ENCODE data around the gene CBS. TPM values are rescaled to one million over a fixed set of nuclear protein-coding genes. Genes with fewer than 3 reads are reported as not detected.
A peak's percentile ranks its signal among the peaks of the same experiment; 100 is the strongest.
"Not testable (repeated sequence)": the region's sequence is repeated elsewhere in the genome, so short reads cannot be mapped to it uniquely, and the experiment has no call there.

CBS gene
- total RNA-seq, 1 donor from 2014 or later: 232 TPM

DNA sequence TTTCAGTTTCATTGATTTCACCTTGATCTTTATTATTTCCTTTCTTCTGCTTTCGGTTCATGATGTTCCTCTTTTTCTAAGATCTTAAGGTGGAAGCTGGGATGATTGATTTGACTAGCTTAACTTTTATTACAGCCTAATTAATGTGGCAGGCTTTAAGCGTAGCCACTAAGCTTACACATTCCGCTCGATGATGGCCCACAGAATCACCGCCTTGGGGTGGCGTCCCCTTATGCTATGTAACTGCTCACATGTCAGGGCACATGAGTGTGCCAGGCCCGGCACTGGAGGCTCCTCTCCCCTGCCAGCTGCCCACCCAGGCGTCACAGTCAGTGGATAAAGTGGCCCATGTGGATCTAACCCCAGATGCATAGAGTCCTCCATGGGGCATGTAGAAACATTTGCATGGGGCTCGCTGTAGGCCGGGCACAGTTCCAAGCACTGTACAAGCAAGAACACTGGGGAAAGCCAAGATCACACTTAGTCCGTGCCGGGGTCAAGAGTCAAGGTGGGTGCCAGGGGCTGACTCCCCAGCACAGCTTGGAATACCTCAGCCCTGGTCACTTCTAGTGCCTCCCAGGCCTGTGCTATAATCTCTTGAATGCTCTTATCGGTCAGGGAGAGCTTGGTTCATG lies 59.6 kb downstream of the CBS start:
- no peak for DNase-seq
- H3K27me3 Mint-ChIP-seq (ENCODE audit: unreplicated experiment): no peaks in the 10 kb centered on the region
- no peak overlapping the region for H3K27ac Mint-ChIP-seq (ENCODE audit: unreplicated experiment)
- H3K36me3 Mint-ChIP-seq (ENCODE audit: unreplicated experiment): no peaks in the 10 kb centered on the region
- no peak for TF ChIP-seq CTCF (IDR thresholded peaks at IDR 0.05; ENCODE audit: partially characterized antibody, unreplicated experiment)
- H3K4me1 Mint-ChIP-seq (ENCODE audit: low read depth, unreplicated experiment): peaks cover 3% of the 10 kb centered on the region
- H3K9me3 Mint-ChIP-seq (ENCODE audit: unreplicated experiment): peaks cover 2% of the 10 kb centered on the region
- H3K4me3 Mint-ChIP-seq (ENCODE audit: unreplicated experiment): no peak overlapping the region

- H3K4me3 Mint-ChIP-seq (ENCODE audit: unreplicated experiment): no peak overlapping the region
- H3K27ac Mint-ChIP-seq (ENCODE audit: unreplicated experiment): no peak overlapping the region
Measured at GRCh38 chr21:43012596-43012995, 63.0 kb downstream of the CBS start.

GRCh38 chr21:43006874-43007208 lies 68.8 kb downstream of the CBS start:
- no peak overlapping the region for H3K27ac Mint-ChIP-seq (ENCODE audit: unreplicated experiment)

More at GRCh38 chr21:43012596-43012995, 63.0 kb downstream of the CBS start:
- no peak for TF ChIP-seq CTCF (IDR thresholded peaks at IDR 0.05; ENCODE audit: partially characterized antibody, unreplicated experiment)
- H3K4me1 Mint-ChIP-seq (ENCODE audit: low read depth, unreplicated experiment): peaks cover 3% of the 10 kb centered on the region
- H3K9me3 Mint-ChIP-seq (ENCODE audit: unreplicated experiment): peaks cover 2% of the 10 kb centered on the region
- no peaks in the 10 kb centered on the region for H3K27me3 Mint-ChIP-seq (ENCODE audit: unreplicated experiment)
- no peaks in the 10 kb centered on the region for H3K36me3 Mint-ChIP-seq (ENCODE audit: unreplicated experiment)
- no peak for DNase-seq

DNA sequence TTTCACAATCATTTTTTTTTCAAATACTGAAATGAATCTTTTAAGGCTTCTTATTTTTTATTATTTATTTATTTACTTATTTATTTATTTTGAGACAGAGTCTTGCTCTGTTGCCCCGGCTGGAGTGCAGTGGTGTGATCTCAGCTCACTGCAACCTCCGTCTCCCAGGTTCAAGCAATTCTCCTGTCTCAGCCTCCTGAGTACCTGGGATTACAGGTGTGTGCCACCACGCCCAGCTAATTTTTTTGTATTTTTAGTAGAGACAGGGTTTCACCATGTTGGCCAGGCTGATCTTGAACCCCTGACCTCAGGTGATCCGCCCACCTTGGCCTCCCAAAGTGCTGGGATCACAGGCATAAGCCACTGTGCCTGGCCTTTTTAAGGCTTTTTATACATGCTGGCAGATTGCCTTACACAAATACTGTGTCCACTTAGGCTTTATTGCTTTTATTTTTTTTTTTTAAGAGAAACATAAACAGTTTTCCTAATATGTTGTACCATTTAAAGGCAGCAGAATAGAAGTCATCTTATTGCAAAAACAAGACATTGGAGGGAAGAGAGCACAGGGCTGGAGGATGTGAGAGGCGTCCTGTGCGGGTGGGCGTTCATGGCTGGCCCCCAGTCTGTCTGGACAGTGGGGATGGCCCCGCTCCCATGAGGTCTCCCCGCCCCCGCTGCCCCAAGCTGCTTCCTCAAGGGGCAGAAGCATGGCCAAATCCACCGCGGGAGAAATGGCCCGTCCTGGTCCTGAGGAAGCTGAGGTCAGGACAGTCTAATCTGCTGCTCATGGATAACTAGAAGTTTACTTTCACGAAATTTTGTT lies 69.4 kb downstream of the CBS start:
- H3K4me1 Mint-ChIP-seq (ENCODE audit: low read depth, unreplicated experiment); H3K36me3 Mint-ChIP-seq (ENCODE audit: unreplicated experiment); H3K9me3 Mint-ChIP-seq (ENCODE audit: unreplicated experiment); H3K27me3 Mint-ChIP-seq (ENCODE audit: unreplicated experiment); DNase-seq; H3K27ac Mint-ChIP-seq (ENCODE audit: unreplicated experiment); H3K4me3 Mint-ChIP-seq (ENCODE audit: unreplicated experiment): not testable (repeated sequence)

More at GRCh38 chr21:43006874-43007208, 68.8 kb downstream of the CBS start:
- Mint-ChIP-seq H3K4me1 (ENCODE audit: low read depth, unreplicated experiment) (no peaks in the 10 kb centered on the region), H3K4me3 (ENCODE audit: unreplicated experiment) (no peak overlapping the region), H3K36me3 (ENCODE audit: unreplicated experiment) (no peaks in the 10 kb centered on the region), H3K9me3 (ENCODE audit: unreplicated experiment) (peaks cover 1% of the 10 kb centered on the region), H3K27me3 (ENCODE audit: unreplicated experiment) (no peaks in the 10 kb centered on the region)
- TF ChIP-seq CTCF (IDR thresholded peaks at IDR 0.05; ENCODE audit: partially characterized antibody, unreplicated experiment): no peak
- DNase-seq: no peak

DNA sequence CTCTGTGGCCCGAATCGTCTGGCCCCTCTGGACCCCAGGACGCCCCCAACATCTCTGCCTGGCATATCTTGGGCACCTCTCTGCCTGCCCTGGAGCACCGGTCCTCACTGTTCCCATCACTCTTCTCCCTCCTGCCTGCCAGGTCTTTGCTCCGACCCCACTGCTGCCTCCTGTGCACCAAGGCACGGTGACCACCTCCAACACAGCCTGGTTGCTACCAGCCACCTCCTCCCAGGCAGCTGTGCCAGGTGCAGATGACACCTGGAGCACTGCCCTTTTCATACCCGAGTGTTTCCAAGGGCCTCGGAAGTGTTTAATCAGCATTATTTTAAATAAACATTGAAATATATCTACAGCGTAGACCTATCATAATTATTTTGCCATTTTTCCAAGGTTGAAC lies 70.0 kb downstream of the CBS start:
- TF ChIP-seq CTCF (IDR thresholded peaks at IDR 0.05; ENCODE audit: partially characterized antibody, unreplicated experiment): no peak
- DNase-seq: no peak
- Mint-ChIP-seq H3K4me3 (ENCODE audit: unreplicated experiment) (no peak overlapping the region), H3K36me3 (ENCODE audit: unreplicated experiment) (peaks cover 4% of the 10 kb centered on the region), H3K27me3 (ENCODE audit: unreplicated experiment) (peaks cover 3% of the 10 kb centered on the region), H3K27ac (ENCODE audit: unreplicated experiment) (peak overlapping the region; percentile 22), H3K9me3 (ENCODE audit: unreplicated experiment) (peaks cover 3% of the 10 kb centered on the region), H3K4me1 (ENCODE audit: low read depth, unreplicated experiment) (no peaks in the 10 kb centered on the region)

Data from glutamatergic neuron (in vitro differentiated cells).